ENCODE measurements around the gene CDT1.

CDT1 gene

GRCh38 chr16:88840600-88841215 lies 37.1 kb downstream of the CDT1 start:
- no peak for FAIRE-seq

GRCh38 chr16:88841521-88842307 lies 38.1 kb downstream of the CDT1 start:
- FAIRE-seq, result no peak

DNA sequence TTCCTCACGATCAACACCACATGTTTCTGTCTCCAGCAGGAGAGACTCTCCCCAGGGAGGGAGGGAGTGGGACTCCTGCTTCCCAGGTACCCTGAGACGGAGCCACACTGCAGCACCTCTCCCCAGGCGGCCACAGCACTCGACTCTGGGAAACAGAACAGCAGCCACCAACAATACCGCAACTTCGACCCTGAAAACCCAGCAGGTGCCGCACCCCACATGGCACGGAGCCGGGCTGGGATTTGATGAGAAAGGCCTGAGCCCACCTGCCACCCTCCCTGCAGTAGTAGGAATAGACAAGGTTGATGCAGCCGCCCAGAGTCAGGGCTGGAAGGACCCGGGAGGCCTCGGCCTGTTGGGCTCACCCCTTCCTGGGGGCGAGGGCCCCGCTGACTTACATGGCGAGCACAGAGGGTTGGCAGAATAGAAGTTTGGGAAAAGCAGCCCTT lies 38.7 kb downstream of the CDT1 start:
- no peak for FAIRE-seq

DNA sequence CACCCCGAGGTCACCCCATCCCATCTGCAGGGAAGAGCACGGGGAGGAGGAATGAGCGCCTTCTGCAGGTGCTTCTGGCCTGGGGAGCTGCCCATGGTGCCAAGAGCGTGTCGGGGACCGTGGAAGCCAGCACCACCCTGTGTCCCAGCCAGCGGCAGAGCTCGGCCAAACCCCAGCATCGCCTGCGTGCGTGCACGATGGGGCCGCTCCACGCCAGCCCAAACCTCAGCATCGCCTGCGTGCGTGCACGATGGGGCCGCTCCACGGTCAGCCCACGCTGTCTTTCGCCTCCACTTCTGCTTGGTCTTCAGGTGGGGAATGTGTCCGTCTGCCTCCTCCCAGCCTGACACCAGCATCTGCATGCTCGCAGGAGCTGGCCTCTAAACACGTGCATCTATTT lies 39.2 kb downstream of the CDT1 start:
- FAIRE-seq, result no peak

GRCh38 chr16:88843256-88843655 lies 39.7 kb downstream of the CDT1 start:
- FAIRE-seq, result no peak

- no peak for FAIRE-seq
These were observed 40.9 kb downstream of the CDT1 start for GRCh38 chr16:88844419-88845036.

- FAIRE-seq, result no peak
These were observed 42.5 kb downstream of the CDT1 start for GRCh38 chr16:88846088-88846487.

DNA sequence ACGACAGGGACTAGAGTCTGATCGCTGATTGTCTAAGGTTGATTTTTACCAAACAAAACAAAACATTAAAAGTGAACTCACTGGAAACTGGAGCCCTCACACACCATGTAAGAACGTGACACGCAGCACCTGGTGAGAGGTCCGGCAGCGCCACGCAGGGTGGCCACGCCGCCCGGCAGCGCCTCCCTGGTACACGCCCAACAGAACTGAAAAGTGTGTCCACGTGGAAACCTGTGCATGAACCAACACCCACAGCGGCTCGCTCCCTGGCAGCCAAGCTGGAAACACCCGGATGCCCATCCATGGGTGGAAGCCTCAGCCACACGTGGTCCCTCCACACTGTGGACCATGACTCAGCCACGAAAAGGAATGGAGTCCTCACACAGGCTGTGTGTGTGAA lies 44.1 kb downstream of the CDT1 start:
- no peak for FAIRE-seq

GRCh38 chr16:88848557-88848956 lies 45.0 kb downstream of the CDT1 start:
- no peak for FAIRE-seq

GRCh38 chr16:88850531-88851199 lies 47.1 kb downstream of the CDT1 start:
- no peak for FAIRE-seq

GRCh38 chr16:88851616-88852015 lies 48.0 kb downstream of the CDT1 start:
- FAIRE-seq, result no peak

GRCh38 chr16:88853325-88853941 lies 49.8 kb downstream of the CDT1 start:
- no peak for FAIRE-seq

DNA sequence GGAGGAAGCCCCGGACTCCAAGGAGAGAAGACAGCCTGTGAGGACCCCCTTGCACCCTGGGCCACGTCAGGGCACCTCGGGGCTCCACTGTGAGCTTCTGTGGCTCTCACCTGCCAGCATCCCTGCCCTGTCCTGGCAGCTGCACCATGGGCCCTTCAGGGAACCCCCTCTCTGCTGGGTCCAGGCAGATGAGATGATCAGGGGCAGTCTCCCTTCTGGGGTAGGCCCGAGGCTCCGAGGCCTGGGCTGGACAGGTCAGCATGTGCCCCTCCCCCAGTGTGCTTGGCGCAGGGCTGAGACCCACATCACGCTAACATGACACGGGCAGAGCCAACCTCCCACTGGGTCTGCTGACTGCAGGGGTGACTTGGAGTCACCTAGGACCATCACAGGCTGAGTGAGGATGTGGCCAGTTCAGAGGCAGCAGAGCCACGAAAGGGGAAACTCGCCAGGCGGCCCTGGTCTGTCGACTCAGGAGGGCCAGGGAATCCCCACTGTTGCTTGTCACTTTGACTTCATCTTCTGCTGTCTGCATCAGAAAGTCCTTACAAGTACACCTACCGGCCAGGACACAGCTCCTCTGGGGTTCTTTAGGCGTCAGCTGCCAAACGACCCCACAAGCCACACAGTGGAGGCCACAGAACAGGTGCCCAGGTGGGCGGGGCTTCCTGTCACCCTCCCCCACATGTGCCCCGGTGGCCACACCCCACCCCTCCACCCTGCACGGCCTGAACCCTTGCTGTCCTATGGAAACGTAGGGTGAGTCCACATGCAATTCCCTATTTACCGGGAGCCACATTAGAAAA lies 50.9 kb downstream of the CDT1 start:
- no peak for FAIRE-seq

DNA sequence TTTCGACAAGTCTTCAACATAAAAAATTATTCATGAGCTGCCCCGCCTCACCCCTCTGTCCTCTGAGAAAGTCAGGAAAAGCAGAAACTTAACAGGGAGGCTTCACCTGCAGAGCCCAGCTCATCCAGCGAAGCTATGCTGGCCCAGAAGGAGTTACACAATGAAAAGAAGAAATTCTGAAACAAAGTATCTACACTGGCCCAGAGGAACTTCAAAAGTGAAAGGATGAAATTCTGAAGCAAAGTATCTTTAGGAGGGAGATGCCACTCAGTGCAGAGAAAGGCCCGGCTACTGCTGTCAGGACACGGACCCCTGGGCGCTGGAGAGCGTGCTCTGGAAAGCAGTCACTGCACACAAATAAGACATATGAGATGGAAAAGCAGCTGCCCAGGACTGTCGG lies 51.6 kb downstream of the CDT1 start:
- no peak for FAIRE-seq

DNA sequence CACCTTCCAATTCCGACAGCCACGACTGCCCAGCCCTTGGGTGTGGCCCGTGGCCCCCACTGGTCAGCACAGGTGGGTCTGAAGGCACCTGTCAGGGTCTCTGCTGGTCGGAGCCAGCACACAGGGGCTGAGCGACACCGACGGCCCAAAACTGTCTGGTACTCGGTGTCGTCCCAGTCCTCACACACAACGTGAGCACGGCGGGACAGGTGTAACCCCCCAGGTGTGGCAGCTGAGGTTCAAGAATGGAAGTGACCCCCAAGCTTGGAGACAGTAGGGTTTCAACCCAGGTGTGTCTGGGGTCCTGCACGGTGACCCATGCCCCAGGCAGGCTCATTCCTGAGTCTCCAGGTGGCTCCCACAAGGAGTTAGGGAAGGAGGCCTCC lies 52.1 kb downstream of the CDT1 start:
- FAIRE-seq, result no peak

DNA sequence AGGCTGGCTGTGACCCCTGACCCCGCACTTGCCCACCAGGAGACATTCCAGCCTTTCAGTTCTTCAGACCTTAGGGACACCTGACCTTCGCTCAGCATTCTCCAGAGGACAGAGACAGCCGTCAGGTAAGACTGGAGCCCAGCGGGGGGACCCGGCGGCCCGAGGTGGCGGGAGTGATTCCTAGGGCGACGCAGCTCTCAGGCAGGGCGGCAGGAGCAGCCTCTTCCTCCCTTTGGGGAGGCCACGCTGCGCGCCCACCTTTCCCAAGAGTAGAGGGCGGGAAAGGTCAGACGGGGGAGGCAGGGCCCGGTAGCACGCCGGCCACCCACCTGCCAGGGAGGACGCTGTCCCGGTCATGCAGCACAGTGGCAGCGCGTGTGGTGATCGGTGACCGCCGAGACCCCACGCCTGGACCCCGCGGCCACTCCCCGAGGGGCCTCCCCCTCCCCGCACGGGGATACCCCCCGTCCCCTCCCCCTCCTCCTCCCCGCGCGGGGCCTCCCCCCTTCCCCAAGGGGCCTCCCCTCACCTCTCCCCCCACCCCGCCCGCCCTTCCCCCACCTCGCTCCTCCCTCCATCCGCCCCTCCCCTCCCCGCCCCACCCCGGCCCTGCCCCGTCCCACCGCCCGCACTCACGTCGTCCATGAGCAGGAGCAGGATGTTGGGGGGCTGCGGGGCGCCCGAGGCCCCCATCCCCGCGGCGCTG lies 52.7 kb downstream of the CDT1 start:
- no peak for FAIRE-seq

GRCh38 chr16:88856828-88857727 lies 53.5 kb downstream of the CDT1 start, which contains the start of the genes GALNS and TRAPPC2L:
TSS of gene GALNS (minus strand) at chr16:88856947. CDS start at chr16:88856877, 70 bp downstream.
TSS of gene TRAPPC2L (plus strand) at chr16:88857127. CDS start at chr16:88857151, 24 bp downstream.
- FAIRE-seq, result no peak

GRCh38 chr16:88857728-88858339 lies 54.2 kb downstream of the CDT1 start:
- no peak for FAIRE-seq

All from colon (tissue), 2 donors.